DMS79 (cell line): ENCODE results near the gene KIAA0753.

ENCODE experiments used
- DNase-seq: peaks from one replicate; lab custom pipeline; 2025; lab: John Stamatoyannopoulos, UW

KIAA0753 gene

GRCh38 chr17:6641247-6641863 is 844 bp upstream of the KIAA0753 start:
- DNase-seq = no peak

GRCh38 chr17:6639586-6640535 is 650 bp downstream of the KIAA0753 start:
- DNase-seq = no peak

GRCh38 chr17:6639014-6639585 is 1.4 kb downstream of the KIAA0753 start:
- DNase-seq = no peak

- DNase-seq = no peak
Measured at GRCh38 chr17:6638046-6638908, 2.2 kb downstream of the KIAA0753 start.

- no peak for DNase-seq
Measured at GRCh38 chr17:6637458-6637840, 3.1 kb downstream of the KIAA0753 start.

GRCh38 chr17:6636616-6637457 is 3.7 kb downstream of the KIAA0753 start:
- DNase-seq = no peak

GRCh38 chr17:6636105-6636504 is 4.4 kb downstream of the KIAA0753 start:
- DNase-seq = no peak

- no peak for DNase-seq
Measured at GRCh38 chr17:6633263-6633662, 7.2 kb downstream of the KIAA0753 start.

- no peak for DNase-seq
Measured at GRCh38 chr17:6632530-6632929, 8.0 kb downstream of the KIAA0753 start.

GRCh38 chr17:6630390-6630789 is 10.1 kb downstream of the KIAA0753 start:
- DNase-seq = no peak

GRCh38 chr17:6627019-6627418 is 13.5 kb downstream of the KIAA0753 start:
- no peak for DNase-seq

- DNase-seq = no peak
Measured at GRCh38 chr17:6626616-6627015, 13.9 kb downstream of the KIAA0753 start.

- no peak for DNase-seq
Measured at GRCh38 chr17:6623941-6624340, 16.6 kb downstream of the KIAA0753 start.

GRCh38 chr17:6611231-6611630 is 29.3 kb downstream of the KIAA0753 start:
- no peak for DNase-seq

GRCh38 chr17:6610011-6610410 is 30.5 kb downstream of the KIAA0753 start:
- no peak for DNase-seq

GRCh38 chr17:6608321-6608720 is 32.2 kb downstream of the KIAA0753 start:
- DNase-seq = no peak

- no peak for DNase-seq
Measured at GRCh38 chr17:6605142-6605541, 35.4 kb downstream of the KIAA0753 start.

GRCh38 chr17:6603744-6604325 is 36.7 kb downstream of the KIAA0753 start:
- no peak for DNase-seq

GRCh38 chr17:6602141-6602540 is 38.4 kb downstream of the KIAA0753 start:
- no peak for DNase-seq

- DNase-seq = no peak
Measured at GRCh38 chr17:6599364-6599763, 41.1 kb downstream of the KIAA0753 start.

- no peak for DNase-seq
Measured at GRCh38 chr17:6597727-6598126, 42.8 kb downstream of the KIAA0753 start.
